Caco-2 (cell line): ENCODE data around the gene CISD2. TPM values are rescaled to one million over a fixed set of nuclear protein-coding genes. Genes with fewer than 3 reads are reported as not detected.
A peak's percentile ranks its signal among the peaks of the same experiment; 100 is the strongest.
"Not testable (repeated sequence)": the region's sequence is repeated elsewhere in the genome, so short reads cannot be mapped to it uniquely, and the experiment has no call there.

Experiments
- Bru-seq: library from RNA; stranded (reverse); fragments of 400-500 nt; gene quantifications from one replicate; lab custom pipeline; 2021; lab: Mats Ljungman, UMichigan
- BruChase-seq, 2 experiments: library from RNA; stranded (reverse); fragments of 400-500 nt; gene quantifications; one replicate each; lab custom pipeline; 2021; lab: Mats Ljungman, UMichigan
- BruUV-seq: library from RNA; stranded (reverse); fragments of 400-500 nt; replicated peaks from 2 replicates; lab custom pipeline; 2021; lab: Mats Ljungman, UMichigan
- CTCF ChIA-PET: fragments of 300-600 bp; sonication (Branson Sonifier 250); formaldehyde crosslinking; loops from one replicate; lab custom pipeline; 2022; ENCODE audit warnings: antibody characterized with exemption; lab: Charles Lee
- POLR2A ChIA-PET: fragments of 300-600 bp; sonication (Branson Sonifier 250); formaldehyde crosslinking; loops from one replicate; lab custom pipeline; 2022; ENCODE audit warnings: antibody characterized with exemption; lab: Charles Lee
- DNase-seq, 2 experiments: peaks; one replicate each; pipeline versions ENCODE4 v3.0.0 to v3.0.0-alpha.2; 2020 to 2022
- H3K27me3 ChIP-seq: replicated peaks from 2 replicates; pipeline ENCODE4 v1.6.0; 2011; ENCODE audit warnings: low read length; ENCODE audit not compliant: control insufficient read depth, insufficient read depth
- H3K36me3 ChIP-seq: 2 replicates; pipeline ENCODE4 v1.5.1; 2011; ENCODE audit warnings: low read length; ENCODE audit not compliant: control insufficient read depth, insufficient read depth
- H3K4me1 ChIP-seq: fragments of 250-450 bp; sonication (Bioruptor Pico); 2 replicates; pipeline ENCODE4 v1.5.1; 2020; ENCODE audit warnings: mild to moderate bottlenecking
- H3K4me3 ChIP-seq: 2 replicates; pipeline ENCODE4 v1.5.1; 2011; ENCODE audit warnings: low read depth, mild to moderate bottlenecking, control low read depth, low read length
- H3K9me3 ChIP-seq: fragments of 250-450 bp; sonication (Bioruptor Pico); 2 replicates; pipeline ENCODE4 v1.5.1; 2020; ENCODE audit warnings: mild to moderate bottlenecking, moderate library complexity
- H3K27ac Mint-ChIP-seq: one replicate; pipeline ENCODE4 v1.8.0; 2022; ENCODE audit warnings: mixed read lengths; ENCODE audit not compliant: unreplicated experiment
- H3K27me3 Mint-ChIP-seq: one replicate; pipeline ENCODE4 v1.8.0; 2022; ENCODE audit warnings: mixed read lengths; ENCODE audit not compliant: insufficient read depth, unreplicated experiment
- H3K36me3 Mint-ChIP-seq: one replicate; pipeline ENCODE4 v1.8.0; 2022; ENCODE audit warnings: mild to moderate bottlenecking, mixed read lengths; ENCODE audit not compliant: insufficient read depth, unreplicated experiment
- H3K4me1 Mint-ChIP-seq: one replicate; pipeline ENCODE4 v1.8.0; 2022; ENCODE audit warnings: low read depth, mixed read lengths; ENCODE audit not compliant: unreplicated experiment
- H3K4me3 Mint-ChIP-seq: one replicate; pipeline ENCODE4 v1.8.0; 2022; ENCODE audit warnings: mild to moderate bottlenecking, moderate library complexity, mixed read lengths; ENCODE audit not compliant: unreplicated experiment
- H3K9me3 Mint-ChIP-seq: one replicate; pipeline ENCODE4 v1.8.0; 2022; ENCODE audit warnings: mixed read lengths; ENCODE audit not compliant: unreplicated experiment
- intact Hi-C: fragments of 100-400 bp; cut with micrococcal nuclease; formaldehyde crosslinking; loops from one replicate; pipeline ENCODE4 v1.10.0; 2022; ENCODE audit not compliant: unreplicated experiment
- long read RNA-seq: library from polyadenylated mRNA; stranded (forward); transcript quantifications from one replicate; pipeline ENCODE4 v2.0.0, GENCODE V29; 2022
- total RNA-seq: library from RNA; stranded (reverse); gene quantifications from 2 replicates; pipeline ENCODE4 v1.2.3, GENCODE V29; 2022
- TF ChIP-seq, protein P1 (sequence below), 2 experiments: fragments of 200-600 bp in 1 of 2; IDR thresholded peaks; 1 replicate in 1 of 2; 2 replicates in 1 of 2; pipeline versions ENCODE4 v1.5.1 to v1.8.0; 2011 to 2022; ENCODE audit warnings: antibody characterized with exemption in 1 of 2, control low read depth in 1 of 2, inconsistent platforms in 1 of 2, low read depth in 1 of 2, low read length in 1 of 2, mild to moderate bottlenecking in 1 of 2, moderate library complexity in 1 of 2; ENCODE audit not compliant: insufficient read depth in 1 of 2, severe bottlenecking in 1 of 2, unreplicated experiment in 1 of 2

CISD2 gene, protein sequence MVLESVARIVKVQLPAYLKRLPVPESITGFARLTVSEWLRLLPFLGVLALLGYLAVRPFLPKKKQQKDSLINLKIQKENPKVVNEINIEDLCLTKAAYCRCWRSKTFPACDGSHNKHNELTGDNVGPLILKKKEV
- total RNA-seq (54.0 and 58.6 TPM in 2 replicates), Bru-seq, nascent RNA (percentile 84 among the genes with signal in this experiment), BruChase-seq, experiment 1, labeled RNA remaining after a 2-hour chase (percentile 79 among the genes with signal in this experiment), BruChase-seq, experiment 2, labeled RNA remaining after a 6-hour chase (percentile 92 among the genes with signal in this experiment)
- long read RNA-seq, full-length matches to known transcripts = 263 of 268 reads
- long read RNA-seq, partial matches to known transcripts = 1 of 268 reads
- long read RNA-seq, other reads (novel, unspliced or antisense) = 4 of 268 reads

DNA sequence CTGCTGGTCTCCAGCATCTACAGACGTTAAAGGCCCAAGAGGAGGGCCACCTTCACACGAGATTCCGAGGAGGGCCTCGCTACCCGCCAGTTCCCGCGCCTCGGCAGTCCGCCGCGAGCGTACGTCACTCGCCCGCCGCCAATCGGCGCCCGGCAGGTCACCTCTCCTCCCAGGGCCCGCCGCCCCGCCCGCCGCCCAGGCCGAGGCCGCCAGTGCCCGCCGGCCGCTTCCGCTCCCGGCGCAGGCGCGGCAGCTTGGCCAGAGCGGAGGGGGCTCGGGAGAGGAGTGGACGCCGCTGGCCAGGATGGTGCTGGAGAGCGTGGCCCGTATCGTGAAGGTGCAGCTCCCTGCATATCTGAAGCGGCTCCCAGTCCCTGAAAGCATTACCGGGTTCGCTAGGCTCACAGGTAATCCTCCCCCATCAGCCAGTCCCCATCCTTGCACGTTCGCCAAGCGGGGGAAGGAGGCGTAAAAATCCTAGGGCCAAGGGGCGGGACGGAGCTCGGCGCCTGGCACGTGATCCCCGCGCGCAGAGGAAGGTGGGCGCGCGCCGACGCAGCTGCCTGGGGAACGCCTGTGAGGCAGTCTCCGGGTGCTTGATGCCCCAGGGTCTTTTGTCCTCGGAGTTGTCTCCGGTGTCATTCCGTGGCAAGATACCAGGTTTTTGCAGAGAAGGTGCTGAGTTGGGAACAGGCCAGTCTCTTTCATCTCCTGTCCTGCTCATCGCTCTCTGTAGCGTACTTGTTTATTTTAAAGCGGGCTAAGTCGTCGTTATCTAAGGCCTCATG, at the start of gene CISD2:
CISD2 (plus strand) TSS at position 212 of the 788 bp plus-strand sequence; CDS start at position 305, 93 bp downstream.
- TF ChIP-seq, protein P1, sequence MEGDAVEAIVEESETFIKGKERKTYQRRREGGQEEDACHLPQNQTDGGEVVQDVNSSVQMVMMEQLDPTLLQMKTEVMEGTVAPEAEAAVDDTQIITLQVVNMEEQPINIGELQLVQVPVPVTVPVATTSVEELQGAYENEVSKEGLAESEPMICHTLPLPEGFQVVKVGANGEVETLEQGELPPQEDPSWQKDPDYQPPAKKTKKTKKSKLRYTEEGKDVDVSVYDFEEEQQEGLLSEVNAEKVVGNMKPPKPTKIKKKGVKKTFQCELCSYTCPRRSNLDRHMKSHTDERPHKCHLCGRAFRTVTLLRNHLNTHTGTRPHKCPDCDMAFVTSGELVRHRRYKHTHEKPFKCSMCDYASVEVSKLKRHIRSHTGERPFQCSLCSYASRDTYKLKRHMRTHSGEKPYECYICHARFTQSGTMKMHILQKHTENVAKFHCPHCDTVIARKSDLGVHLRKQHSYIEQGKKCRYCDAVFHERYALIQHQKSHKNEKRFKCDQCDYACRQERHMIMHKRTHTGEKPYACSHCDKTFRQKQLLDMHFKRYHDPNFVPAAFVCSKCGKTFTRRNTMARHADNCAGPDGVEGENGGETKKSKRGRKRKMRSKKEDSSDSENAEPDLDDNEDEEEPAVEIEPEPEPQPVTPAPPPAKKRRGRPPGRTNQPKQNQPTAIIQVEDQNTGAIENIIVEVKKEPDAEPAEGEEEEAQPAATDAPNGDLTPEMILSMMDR (IDR thresholded peaks at IDR 0.05; ENCODE audit: insufficient read depth in 1 of 2, low read depth in 1 of 2, low read length in 1 of 2, severe bottlenecking in 1 of 2, unreplicated experiment in 1 of 2) = no peak
- H3K27me3 ChIP-seq = no peaks in the 10 kb centered on the region
- no peaks in the 10 kb centered on the region for H3K27me3 Mint-ChIP-seq
- intact Hi-C loops = loop anchor here (1.0 to 5.0 kb wide), 5 partner anchors 42 to 438 kb away; partner anchors contain the start of gene UBE2D3
- peak within 1 kb of the TSS; percentile 97 for H3K4me3 Mint-ChIP-seq
- peak within 1 kb of the TSS; percentile 95 for H3K27ac Mint-ChIP-seq
- H3K9me3 ChIP-seq = no peaks in the 10 kb centered on the region
- H3K4me3 ChIP-seq = peak within 1 kb of the TSS; percentile 84
- DNase-seq = peak; percentile 93 to 95
- CTCF ChIA-PET = interaction anchor here (1.8 kb wide), 1 partner anchor 41 kb away, joined by 5 read pairs; the partner anchor contains the start of gene UBE2D3
- H3K36me3 ChIP-seq = no peaks in the 10 kb centered on the region
- 0 out of 2 replicates have a peak, but pooled peaks cover 3% of the 10 kb centered on the region for H3K4me1 ChIP-seq
- peaks cover 30% of the 10 kb centered on the region for H3K36me3 Mint-ChIP-seq
- no peaks in the 10 kb centered on the region for H3K9me3 Mint-ChIP-seq
- peaks cover 6% of the 10 kb centered on the region for H3K4me1 Mint-ChIP-seq
- POLR2A ChIA-PET = interaction anchor here (0.6 to 2.9 kb wide), 7 partner anchors 41 to 248 kb away, joined by 3 to 72 read pairs (median 6); partner anchors contain the start of genes MANBA and UBE2D3
- BruUV-seq = no TSS peak

DNA sequence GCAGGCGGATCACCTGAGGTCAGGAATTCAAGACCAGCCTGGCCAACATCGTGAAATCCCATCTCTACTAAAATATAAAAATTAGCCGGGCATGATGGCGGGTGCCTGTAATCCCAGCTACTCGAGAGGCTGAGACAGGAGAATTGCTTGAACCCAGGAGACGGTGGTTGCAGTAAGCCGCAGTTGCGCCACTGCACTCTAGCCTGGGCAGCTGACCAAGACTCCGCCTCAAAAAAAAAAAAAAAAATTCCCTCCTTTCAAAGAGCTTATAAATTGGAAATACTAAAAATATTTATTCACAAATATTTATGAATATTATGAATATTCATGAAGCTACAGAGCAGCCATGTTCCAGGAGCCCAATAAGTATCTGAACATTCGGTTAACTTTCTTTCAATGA, 49.7 kb upstream of the CISD2 start:
- H3K36me3 ChIP-seq, H3K9me3 ChIP-seq, H3K27ac Mint-ChIP-seq, intact Hi-C loops, H3K27me3 ChIP-seq, H3K4me3 ChIP-seq, H3K9me3 Mint-ChIP-seq, H3K27me3 Mint-ChIP-seq, CTCF ChIA-PET, DNase-seq, H3K4me3 Mint-ChIP-seq, BruUV-seq: not testable (repeated sequence)
- peaks cover 46% of the 10 kb centered on the region for H3K4me1 ChIP-seq
- Mint-ChIP-seq H3K36me3 (peaks cover 45% of the 10 kb centered on the region), H3K4me1 (peaks cover 34% of the 10 kb centered on the region)
- POLR2A ChIA-PET = interaction anchor here (1.7 kb wide), 1 partner anchor 8 kb away, joined by 6 read pairs; the partner anchor contains the start of gene UBE2D3

DNA sequence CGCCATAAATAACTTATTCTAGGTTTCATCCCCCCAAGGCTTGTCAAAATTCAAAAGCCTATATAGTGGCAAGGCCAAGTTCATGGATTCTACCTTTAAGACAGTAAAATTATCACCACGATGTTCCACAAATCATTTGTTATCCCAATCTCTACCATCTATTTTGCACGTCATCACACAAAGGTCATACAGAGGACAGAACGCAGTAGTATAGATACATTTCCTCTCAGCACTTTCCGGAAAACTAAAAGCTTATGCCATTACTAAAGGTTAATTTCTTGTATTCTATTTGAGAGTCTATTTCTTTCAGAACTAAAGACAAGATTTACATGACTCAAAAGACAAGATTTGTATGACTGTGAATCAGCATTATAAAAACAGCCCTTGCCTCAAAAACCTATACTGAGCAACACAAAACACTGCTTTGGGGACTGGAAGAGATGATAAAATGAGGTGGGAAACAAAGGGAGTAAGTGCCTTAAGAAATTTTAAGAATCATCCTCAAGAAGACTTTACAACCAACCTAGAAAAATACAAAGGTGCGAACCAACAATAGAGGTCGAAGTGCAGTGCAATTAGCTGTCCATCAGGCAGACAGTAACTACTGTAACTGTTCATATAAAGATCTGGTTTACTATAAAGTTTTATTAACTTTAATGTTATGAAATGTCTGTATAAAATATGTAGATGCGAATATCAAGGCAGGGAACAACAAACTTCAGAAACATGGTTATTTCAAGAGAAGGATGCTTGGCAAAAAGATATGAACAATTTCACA, 49.0 kb upstream of the CISD2 start:
- no peaks in the 10 kb centered on the region for H3K9me3 ChIP-seq
- no peaks in the 10 kb centered on the region for H3K36me3 ChIP-seq
- H3K27me3 ChIP-seq = no peaks in the 10 kb centered on the region
- intact Hi-C loops = no loop called here
- TF ChIP-seq, protein P1 (IDR thresholded peaks at IDR 0.05; ENCODE audit: insufficient read depth in 1 of 2, low read depth in 1 of 2, low read length in 1 of 2, severe bottlenecking in 1 of 2, unreplicated experiment in 1 of 2) = no peak
- ChIA-PET CTCF (no interaction called here), POLR2A (no interaction called here)
- H3K4me1 Mint-ChIP-seq = peaks cover 34% of the 10 kb centered on the region
- peaks cover 50% of the 10 kb centered on the region for H3K4me1 ChIP-seq
- BruUV-seq = no TSS peak
- no peaks in the 10 kb centered on the region for H3K27me3 Mint-ChIP-seq
- no peak overlapping the region for H3K4me3 Mint-ChIP-seq
- no peak overlapping the region for H3K27ac Mint-ChIP-seq
- H3K36me3 Mint-ChIP-seq = peaks cover 40% of the 10 kb centered on the region
- no peak for DNase-seq
- no peaks in the 10 kb centered on the region for H3K9me3 Mint-ChIP-seq
- H3K4me3 ChIP-seq = no peak overlapping the region
